Measurements from ENCODE around the gene FOXN1. TPM values are rescaled to one million over a fixed set of nuclear protein-coding genes. Genes with fewer than 3 reads are reported as not detected.

FOXN1 gene
- total RNA-seq, 2 donors from 2014 or later = not detected

DNA sequence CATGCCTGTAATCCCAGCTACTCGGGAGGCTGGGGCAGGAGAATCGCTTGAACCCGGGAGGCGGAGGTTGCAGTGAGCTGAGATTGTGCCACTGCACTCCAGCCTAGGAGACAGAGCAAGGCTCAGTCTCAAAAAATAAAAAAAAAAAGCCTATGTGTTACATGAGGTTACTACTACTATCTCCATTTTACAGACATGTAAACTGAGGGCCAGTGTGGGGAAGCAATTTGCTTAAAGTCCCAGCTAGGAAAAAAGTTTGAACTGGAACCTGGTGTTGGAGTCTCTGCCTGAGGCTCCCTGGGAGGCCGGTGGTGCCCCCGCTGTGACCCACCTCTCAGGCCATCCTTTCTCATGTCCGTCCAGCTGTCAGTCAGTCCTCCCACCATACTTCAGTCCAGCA, 28.2 kb upstream of the FOXN1 start:
- H3K36me3 Mint-ChIP-seq (ENCODE audit: low read depth) = no peaks in the 10 kb centered on the region
- H3K4me3 Mint-ChIP-seq = no peak overlapping the region
- H3K27me3 Mint-ChIP-seq (ENCODE audit: insufficient read depth) = peaks cover 15% of the 10 kb centered on the region
- H3K27me3 ChIP-seq (ENCODE audit: control insufficient read depth, insufficient read depth, low read length, poor library complexity, severe bottlenecking) = no peaks in the 10 kb centered on the region
- no peaks in the 10 kb centered on the region for H3K36me3 ChIP-seq (ENCODE audit: control insufficient read depth, insufficient read depth, low read length)
- no peaks in the 10 kb centered on the region for H3K9me3 ChIP-seq (ENCODE audit: control insufficient read depth, low read length)
- 88 to 94% methylated on average over 7 of the region's 7 CpGs for WGBS, 2 experiments (ENCODE audit: insufficient coverage in 1 of 2, insufficient read length in 1 of 2)
- DNase-seq = no peak
- H3K27ac ChIP-seq (ENCODE audit: low read depth, low read length) = no peak overlapping the region
- H3K9me3 Mint-ChIP-seq = no peaks in the 10 kb centered on the region
- peaks cover 7% of the 10 kb centered on the region for H3K4me1 ChIP-seq (ENCODE audit: control insufficient read depth, insufficient read depth, low read length)
- H3K27ac Mint-ChIP-seq = no peak overlapping the region
- no peak overlapping the region for H3K4me3 ChIP-seq (ENCODE audit: low read length)
- peaks cover 26% of the 10 kb centered on the region for H3K4me1 Mint-ChIP-seq
- TF ChIP-seq, protein P1, sequence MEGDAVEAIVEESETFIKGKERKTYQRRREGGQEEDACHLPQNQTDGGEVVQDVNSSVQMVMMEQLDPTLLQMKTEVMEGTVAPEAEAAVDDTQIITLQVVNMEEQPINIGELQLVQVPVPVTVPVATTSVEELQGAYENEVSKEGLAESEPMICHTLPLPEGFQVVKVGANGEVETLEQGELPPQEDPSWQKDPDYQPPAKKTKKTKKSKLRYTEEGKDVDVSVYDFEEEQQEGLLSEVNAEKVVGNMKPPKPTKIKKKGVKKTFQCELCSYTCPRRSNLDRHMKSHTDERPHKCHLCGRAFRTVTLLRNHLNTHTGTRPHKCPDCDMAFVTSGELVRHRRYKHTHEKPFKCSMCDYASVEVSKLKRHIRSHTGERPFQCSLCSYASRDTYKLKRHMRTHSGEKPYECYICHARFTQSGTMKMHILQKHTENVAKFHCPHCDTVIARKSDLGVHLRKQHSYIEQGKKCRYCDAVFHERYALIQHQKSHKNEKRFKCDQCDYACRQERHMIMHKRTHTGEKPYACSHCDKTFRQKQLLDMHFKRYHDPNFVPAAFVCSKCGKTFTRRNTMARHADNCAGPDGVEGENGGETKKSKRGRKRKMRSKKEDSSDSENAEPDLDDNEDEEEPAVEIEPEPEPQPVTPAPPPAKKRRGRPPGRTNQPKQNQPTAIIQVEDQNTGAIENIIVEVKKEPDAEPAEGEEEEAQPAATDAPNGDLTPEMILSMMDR (conservative IDR thresholded peaks at IDR 0.05) = no peak
- H3K9ac ChIP-seq (ENCODE audit: extremely low read depth, low read length, poor library complexity, severe bottlenecking) = no peak overlapping the region

GRCh38 chr17:28478712-28479615, 27.2 kb upstream of the FOXN1 start:
- Histone ChIP-seq H3K36me3 (ENCODE audit: control insufficient read depth, insufficient read depth, low read length) (no peaks in the 10 kb centered on the region), H3K9me3 (ENCODE audit: control insufficient read depth, low read length) (no peaks in the 10 kb centered on the region), H3K4me3 (ENCODE audit: low read length) (no peak overlapping the region), H3K27me3 (ENCODE audit: control insufficient read depth, insufficient read depth, low read length, poor library complexity, severe bottlenecking) (no peaks in the 10 kb centered on the region), H3K27ac (ENCODE audit: low read depth, low read length) (no peak overlapping the region), H3K4me1 (ENCODE audit: control insufficient read depth, insufficient read depth, low read length) (peaks cover 5% of the 10 kb centered on the region), H3K9ac (ENCODE audit: extremely low read depth, low read length, poor library complexity, severe bottlenecking) (no peak overlapping the region)
- WGBS, 2 experiments (ENCODE audit: insufficient coverage in 1 of 2, insufficient read length in 1 of 2) = 71 to 85% methylated on average over 2 to 3 of the region's 3 CpGs
- Mint-ChIP-seq H3K36me3 (ENCODE audit: low read depth) (no peaks in the 10 kb centered on the region), H3K4me1 (peaks cover 19% of the 10 kb centered on the region), H3K27ac (no peak overlapping the region), H3K9me3 (no peaks in the 10 kb centered on the region), H3K4me3 (no peak overlapping the region), H3K27me3 (ENCODE audit: insufficient read depth) (peaks cover 15% of the 10 kb centered on the region)
- DNase-seq = no peak
- TF ChIP-seq, protein P1 (conservative IDR thresholded peaks at IDR 0.05) = no peak

GRCh38 chr17:28480278-28480677, 25.9 kb upstream of the FOXN1 start:
- Histone ChIP-seq H3K36me3 (ENCODE audit: control insufficient read depth, insufficient read depth, low read length) (no peaks in the 10 kb centered on the region), H3K27ac (ENCODE audit: low read depth, low read length) (no peak overlapping the region), H3K4me3 (ENCODE audit: low read length) (no peak overlapping the region), H3K4me1 (ENCODE audit: control insufficient read depth, insufficient read depth, low read length) (peaks cover 7% of the 10 kb centered on the region), H3K9ac (ENCODE audit: extremely low read depth, low read length, poor library complexity, severe bottlenecking) (no peak overlapping the region), H3K27me3 (ENCODE audit: control insufficient read depth, insufficient read depth, low read length, poor library complexity, severe bottlenecking) (no peaks in the 10 kb centered on the region), H3K9me3 (ENCODE audit: control insufficient read depth, low read length) (no peaks in the 10 kb centered on the region)
- H3K27me3 Mint-ChIP-seq (ENCODE audit: insufficient read depth) = peaks cover 15% of the 10 kb centered on the region
- no peak overlapping the region for H3K27ac Mint-ChIP-seq
- H3K9me3 Mint-ChIP-seq = no peaks in the 10 kb centered on the region
- 85 to 95% methylated on average over 5 of the region's 5 CpGs for WGBS, 2 experiments (ENCODE audit: insufficient coverage in 1 of 2, insufficient read length in 1 of 2)
- TF ChIP-seq, protein P1 (conservative IDR thresholded peaks at IDR 0.05) = no peak
- H3K4me1 Mint-ChIP-seq = peaks cover 23% of the 10 kb centered on the region
- no peak for DNase-seq
- H3K4me3 Mint-ChIP-seq = no peak overlapping the region
- H3K36me3 Mint-ChIP-seq (ENCODE audit: low read depth) = no peaks in the 10 kb centered on the region
